Measurements from ENCODE around the gene RTL10. TPM values are rescaled to one million over a fixed set of nuclear protein-coding genes. Genes with fewer than 3 reads are reported as not detected.

Gene RTL10
- total RNA-seq, 1 donor from 2014 or later: 20.5 TPM

- no peak for DNase-seq
- Histone ChIP-seq H3K36me3 (no peaks in the 10 kb centered on the region), H3K4me3 (no peak overlapping the region), H3K27me3 (no peaks in the 10 kb centered on the region), H3K27ac (no peak overlapping the region), H3K4me1 (peaks cover 1% of the 10 kb centered on the region), H3K9me3 (no peaks in the 10 kb centered on the region)
- TF ChIP-seq CTCF (IDR thresholded peaks at IDR 0.05): no peak
- no peak for ATAC-seq
- intact Hi-C loops (cut with DNase I): no loop called here
Measured at GRCh38 chr22:19827341-19828034, 27.2 kb downstream of the RTL10 start.

- Histone ChIP-seq H3K27ac (no peak overlapping the region), H3K27me3 (no peaks in the 10 kb centered on the region), H3K36me3 (no peaks in the 10 kb centered on the region), H3K4me3 (no peak overlapping the region), H3K4me1 (peaks cover 5% of the 10 kb centered on the region), H3K9me3 (no peaks in the 10 kb centered on the region)
- no peak for TF ChIP-seq CTCF (IDR thresholded peaks at IDR 0.05)
- DNase-seq: no peak
- intact Hi-C loops (cut with DNase I): no loop called here
- no peak for ATAC-seq
Measured at GRCh38 chr22:19826619-19826950, 28.1 kb downstream of the RTL10 start.

- Histone ChIP-seq H3K36me3 (no peaks in the 10 kb centered on the region), H3K27ac (no peak overlapping the region), H3K4me1 (peaks cover 5% of the 10 kb centered on the region), H3K4me3 (no peak overlapping the region), H3K9me3 (no peaks in the 10 kb centered on the region), H3K27me3 (no peaks in the 10 kb centered on the region)
- no peak for TF ChIP-seq CTCF (IDR thresholded peaks at IDR 0.05)
- DNase-seq: no peak
- intact Hi-C loops (cut with DNase I): no loop called here
- no peak for ATAC-seq
Measured at GRCh38 chr22:19825904-19826618, 28.6 kb downstream of the RTL10 start.

- TF ChIP-seq CTCF (IDR thresholded peaks at IDR 0.05): no peak
- Histone ChIP-seq H3K36me3 (no peaks in the 10 kb centered on the region), H3K9me3 (no peaks in the 10 kb centered on the region), H3K4me3 (no peak overlapping the region), H3K27ac (no peak overlapping the region), H3K27me3 (no peaks in the 10 kb centered on the region), H3K4me1 (peaks cover 5% of the 10 kb centered on the region)
- ATAC-seq: no peak
- DNase-seq: no peak
- intact Hi-C loops (cut with DNase I): no loop called here
Measured at GRCh38 chr22:19824926-19825339, 29.7 kb downstream of the RTL10 start.

GRCh38 chr22:19824212-19824925 lies 30.3 kb downstream of the RTL10 start:
- no peaks in the 10 kb centered on the region for H3K27me3 ChIP-seq
- no peaks in the 10 kb centered on the region for H3K9me3 ChIP-seq
- peaks cover 5% of the 10 kb centered on the region for H3K4me1 ChIP-seq
- H3K27ac ChIP-seq: no peak overlapping the region
- no peak overlapping the region for H3K4me3 ChIP-seq
- TF ChIP-seq CTCF (IDR thresholded peaks at IDR 0.05): no peak
- intact Hi-C loops (cut with DNase I): no loop called here
- ATAC-seq (no peak), DNase-seq (peak; percentile 57)
- H3K36me3 ChIP-seq: no peaks in the 10 kb centered on the region

Measured in upper lobe of right lung (tissue), 1 donor.